Measurements from ENCODE around the gene NLRP3.
"Not testable (repeated sequence)": the region's sequence is repeated elsewhere in the genome, so short reads cannot be mapped to it uniquely, and the experiment has no call there.

Gene NLRP3

GRCh38 chr1:247474367-247474766 lies 58.4 kb downstream of the NLRP3 start:
- no peak for DNase-seq

GRCh38 chr1:247475793-247476192 lies 59.8 kb downstream of the NLRP3 start:
- DNase-seq = no peak

DNA sequence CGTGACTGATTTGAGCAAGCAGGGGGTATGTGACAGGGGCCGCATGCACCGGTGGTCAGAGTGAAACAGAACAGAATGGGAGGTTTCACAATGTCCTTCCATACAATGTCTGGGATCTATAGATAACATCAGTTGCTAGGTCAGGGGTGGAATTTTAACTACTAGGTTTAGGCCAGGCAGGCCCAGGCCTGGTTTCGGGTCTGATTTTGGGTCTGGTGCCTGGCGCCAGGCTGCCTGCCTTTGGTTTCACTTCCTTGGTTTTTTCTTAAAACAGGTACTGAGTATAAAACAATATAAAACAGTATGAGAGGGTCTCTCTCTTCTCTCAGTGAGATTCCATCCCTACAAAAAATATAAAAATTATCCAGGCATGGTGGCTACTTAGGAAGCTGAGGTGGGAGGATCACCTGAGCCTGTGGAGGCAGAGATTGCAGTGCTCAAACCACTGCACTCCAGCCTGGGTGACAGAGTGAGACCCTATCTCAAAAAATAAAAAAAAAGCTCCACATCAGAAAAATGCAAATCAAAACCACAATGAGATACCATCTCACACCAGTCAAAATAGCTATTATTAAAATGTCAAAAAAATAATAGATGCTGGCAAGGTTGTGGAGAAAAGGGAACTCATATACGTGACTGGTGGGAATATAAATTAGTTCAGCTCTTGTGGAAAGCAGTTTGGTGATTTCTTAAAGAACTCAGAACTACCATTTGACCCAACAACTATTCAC lies 60.5 kb downstream of the NLRP3 start:
- not testable (repeated sequence) for DNase-seq

GRCh38 chr1:247482747-247483146 lies 66.8 kb downstream of the NLRP3 start:
- no peak for DNase-seq

DNA sequence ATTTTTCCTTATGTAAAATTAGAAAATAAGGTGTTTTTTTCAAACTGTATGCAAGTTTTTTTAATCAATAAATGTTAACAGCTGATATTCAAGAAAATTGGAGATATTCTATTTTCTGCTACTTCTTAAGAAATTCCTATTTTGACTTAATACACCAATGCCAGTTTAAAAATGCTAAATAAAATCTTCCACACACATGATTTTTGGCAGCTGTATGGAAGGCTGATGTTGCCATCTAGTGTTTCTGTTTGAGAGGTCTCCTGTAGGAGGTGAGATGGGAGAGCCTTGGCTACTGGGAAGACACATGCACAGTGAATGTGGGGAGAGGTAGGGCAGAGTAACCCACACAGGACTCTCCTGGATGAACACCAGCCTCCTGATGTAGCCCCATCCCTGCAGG lies 71.1 kb downstream of the NLRP3 start:
- peak in 1 of 2 experiments; percentile 30 for DNase-seq

DNA sequence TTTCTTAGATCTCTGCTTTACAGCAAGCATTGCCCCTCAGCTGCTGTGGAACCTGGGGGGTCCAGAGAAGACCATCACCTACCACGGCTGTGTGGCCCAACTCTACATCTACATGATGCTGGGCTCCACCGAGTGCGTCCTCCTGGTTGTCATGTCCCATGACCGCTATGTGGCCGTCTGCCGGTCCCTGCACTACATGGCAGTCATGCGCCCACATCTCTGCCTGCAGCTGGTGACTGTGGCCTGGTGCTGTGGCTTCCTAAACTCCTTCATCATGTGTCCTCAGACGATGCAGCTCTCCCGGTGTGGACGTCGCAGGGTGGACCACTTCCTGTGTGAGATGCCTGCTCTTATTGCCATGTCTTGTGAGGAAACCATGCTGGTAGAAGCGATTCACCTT lies 75.4 kb downstream of the NLRP3 start:
- DNase-seq = no peak

DNA sequence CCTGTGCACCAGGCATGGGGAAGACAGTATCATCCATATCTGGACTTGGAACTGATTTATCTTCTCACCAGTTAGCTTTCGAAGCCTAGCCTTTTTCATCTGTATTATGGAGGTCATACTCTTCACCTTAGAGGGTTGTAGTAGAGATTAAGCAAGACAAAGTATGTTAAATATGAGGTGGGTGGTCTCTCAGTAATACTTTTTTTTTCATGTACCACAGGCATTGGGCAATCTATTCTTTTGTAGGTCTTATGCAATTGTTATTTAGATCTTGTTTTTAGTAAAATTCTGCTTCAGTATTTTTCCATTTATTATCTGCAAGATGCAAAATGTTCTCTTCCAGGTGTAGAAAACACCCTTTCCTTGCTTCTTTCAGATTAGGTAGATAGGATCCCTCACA lies 77.1 kb downstream of the NLRP3 start:
- no peak for DNase-seq

DNA sequence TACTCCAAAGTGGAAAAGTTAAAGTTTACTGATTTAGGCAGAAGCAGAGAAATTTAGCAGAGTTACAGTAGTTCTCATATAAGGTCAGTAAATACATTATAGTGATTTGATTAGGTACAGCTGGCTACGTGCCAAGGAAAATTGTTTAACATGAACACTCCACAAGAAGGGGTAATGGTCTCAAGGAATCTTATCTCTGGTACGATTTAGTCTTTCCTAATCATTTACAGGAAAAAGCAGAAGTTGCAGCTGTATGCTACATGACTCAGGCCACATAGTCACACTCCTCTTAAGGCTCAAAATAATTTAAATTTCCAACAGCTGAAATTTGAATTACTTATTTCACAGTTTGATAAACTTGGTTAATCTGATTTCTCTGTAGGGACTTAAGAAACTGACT lies 78.8 kb downstream of the NLRP3 start:
- DNase-seq = no peak

DNA sequence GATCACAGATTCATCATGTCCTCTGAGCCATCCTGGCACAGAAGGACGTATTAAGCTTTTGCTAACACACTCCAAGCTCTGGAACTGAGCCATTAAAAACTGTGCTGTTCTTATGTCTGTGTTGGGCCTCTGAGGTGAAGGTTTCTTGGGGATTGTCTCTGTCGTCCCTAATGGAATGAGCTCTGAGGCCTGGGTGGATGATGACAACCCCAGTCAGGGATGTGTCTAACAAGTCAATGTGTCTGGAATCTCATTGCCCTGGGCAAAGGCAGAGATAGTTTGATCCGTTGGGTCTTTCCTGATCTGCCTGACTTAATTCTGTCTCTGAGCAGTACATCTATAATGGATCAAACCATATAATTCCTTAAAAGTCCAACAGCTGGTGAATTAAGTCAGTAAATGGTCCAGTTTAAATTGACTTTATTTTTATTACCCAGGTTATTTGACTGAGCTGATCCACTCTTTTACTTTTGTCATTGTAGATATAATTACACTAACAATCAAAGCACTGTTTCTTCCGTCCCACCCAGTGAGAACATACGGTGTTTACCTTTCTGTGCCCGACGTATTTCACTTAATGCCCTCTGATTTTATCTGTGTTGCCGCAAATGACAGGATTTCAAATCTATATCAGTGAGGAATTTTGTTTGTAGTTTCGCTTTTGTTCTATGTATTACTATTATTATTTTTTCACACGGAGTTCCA lies 80.8 kb downstream of the NLRP3 start:
- DNase-seq = no peak
